Osteoblast (primary cell): Measurements from ENCODE around the gene APRT. TPM values are rescaled to one million over a fixed set of nuclear protein-coding genes. Genes with fewer than 3 reads are reported as not detected.

Source experiments
- DNase-seq: peaks from one replicate; pipeline ENCODE4 v3.0.0; 2011; ENCODE audit warnings: low spot score, mixed read lengths; ENCODE audit not compliant: insufficient read length; ENCODE audit errors: missing footprints
- H2AFZ ChIP-seq: 2 replicates; pipeline ENCODE4 v1.6.0; 2011; ENCODE audit warnings: mild to moderate bottlenecking, low read length
- H3K27ac ChIP-seq: 2 replicates; pipeline ENCODE4 v1.5.1; 2011; ENCODE audit warnings: mild to moderate bottlenecking, low read depth, low read length, moderate library complexity
- H3K27me3 ChIP-seq: 2 replicates; pipeline ENCODE4 v1.6.0; 2012; ENCODE audit warnings: mild to moderate bottlenecking, control low read depth, inconsistent platforms, low read length, moderate library complexity; ENCODE audit not compliant: insufficient read depth
- H3K36me3 ChIP-seq: 2 replicates; pipeline ENCODE4 v1.5.1; 2011; ENCODE audit warnings: mild to moderate bottlenecking, low read length, control low read depth, moderate library complexity; ENCODE audit not compliant: insufficient read depth
- H3K4me1 ChIP-seq: 2 replicates; pipeline ENCODE4 v1.5.1; 2011; ENCODE audit warnings: mild to moderate bottlenecking, low read length, control low read depth, moderate library complexity; ENCODE audit not compliant: insufficient read depth
- H3K4me2 ChIP-seq: 2 replicates; pipeline ENCODE4 v1.6.0; 2011; ENCODE audit warnings: mild to moderate bottlenecking, low read length; ENCODE audit not compliant: insufficient read depth
- H3K4me3 ChIP-seq: fragments of 200-600 bp; sonication (generic); 3 replicates; pipeline ENCODE4 v1.5.1; 2012; ENCODE audit warnings: mild to moderate bottlenecking, low read length, inconsistent platforms; ENCODE audit not compliant: insufficient read depth
- H3K79me2 ChIP-seq: 2 replicates; pipeline ENCODE4 v1.6.0; 2012; ENCODE audit warnings: mild to moderate bottlenecking, low read length, control low read depth, inconsistent platforms; ENCODE audit not compliant: insufficient read depth
- H3K9me3 ChIP-seq: 2 replicates; pipeline ENCODE4 v1.5.1; 2011; ENCODE audit warnings: low read depth, low read length, control low read depth
- H4K20me1 ChIP-seq: 2 replicates; pipeline ENCODE4 v1.6.0; 2012; ENCODE audit warnings: mild to moderate bottlenecking, low read length, control low read depth; ENCODE audit not compliant: insufficient read depth
- CTCF ChIP-seq: IDR thresholded peaks from 2 replicates; pipeline ENCODE4 v1.5.1; 2011; ENCODE audit warnings: mild to moderate bottlenecking, low read depth, low read length, moderate library complexity; ENCODE audit errors: extremely low read depth
- total RNA-seq: library from RNA; depleted of rRNA; stranded (reverse); fragments of >200 nt; gene quantifications from 2 replicates; pipeline ENCODE4 v1.2.3, GENCODE V29; 2012

The APRT gene
- total RNA-seq, 1 donor: 53.6 TPM

- Histone ChIP-seq H3K4me1 (peaks cover 60% of the 10 kb centered on the region), H3K4me2 (no peak overlapping the region)
Measured at GRCh38 chr16:88777471-88778270, 34.1 kb downstream of the APRT start.

GRCh38 chr16:88775825-88776224, 35.9 kb downstream of the APRT start:
- Histone ChIP-seq H3K36me3 (no peaks in the 10 kb centered on the region), H2AFZ (no peak overlapping the region), H3K9me3 (no peaks in the 10 kb centered on the region), H3K4me1 (peaks cover 56% of the 10 kb centered on the region), H3K27ac (no peak overlapping the region), H3K27me3 (no peaks in the 10 kb centered on the region), H3K79me2 (peaks cover 91% of the 10 kb centered on the region), H3K4me2 (no peak overlapping the region), H3K4me3 (no peak overlapping the region), H4K20me1 (peaks cover 67% of the 10 kb centered on the region)
- no peak for TF ChIP-seq CTCF
- DNase-seq: peak; percentile 38

More at GRCh38 chr16:88777471-88778270, 34.1 kb downstream of the APRT start:
- peaks cover 75% of the 10 kb centered on the region for H4K20me1 ChIP-seq
- H3K36me3 ChIP-seq: no peaks in the 10 kb centered on the region
- no peak overlapping the region for H3K4me3 ChIP-seq
- no peak overlapping the region for H3K27ac ChIP-seq
- H3K27me3 ChIP-seq: no peaks in the 10 kb centered on the region
- peak; percentile 34 for DNase-seq
- no peak for TF ChIP-seq CTCF
- no peaks in the 10 kb centered on the region for H3K9me3 ChIP-seq
- H2AFZ ChIP-seq: no peak overlapping the region
- H3K79me2 ChIP-seq: peaks cover 93% of the 10 kb centered on the region

GRCh38 chr16:88774544-88775393, 37.0 kb downstream of the APRT start:
- Histone ChIP-seq H3K4me2 (peak overlapping the region; percentile 55), H3K79me2 (peaks cover 91% of the 10 kb centered on the region), H2AFZ (no peak overlapping the region), H3K9me3 (no peaks in the 10 kb centered on the region), H3K27me3 (no peaks in the 10 kb centered on the region), H4K20me1 (peaks cover 67% of the 10 kb centered on the region), H3K36me3 (no peaks in the 10 kb centered on the region), H3K4me1 (peaks cover 56% of the 10 kb centered on the region), H3K27ac (peak overlapping the region; percentile 67), H3K4me3 (no peak overlapping the region)
- DNase-seq: peak; percentile 76
- no peak for TF ChIP-seq CTCF
